ENCODE data around the gene NUDT6. TPM values are rescaled to one million over a fixed set of nuclear protein-coding genes. Genes with fewer than 3 reads are reported as not detected.

The NUDT6 gene
- 4.7 and 7.6 TPM in 2 replicates for total RNA-seq

GRCh38 chr4:122921971-122922876 is at the start of gene NUDT6:
NUDT6 (minus strand) TSS chr4:122922597; CDS start chr4:122922572, 25 bp downstream.

Other genes with a start within 250 kb of the NUDT6 start
- 3.9 and 6.2 TPM in 2 replicates for gene BBS12, start 189.9 kb downstream of the NUDT6 start, total RNA-seq
- gene FGF2, start 95.8 kb downstream of the NUDT6 start, total RNA-seq, result 11.8 and 21.4 TPM in 2 replicates

Measured in bladder microvascular endothelial cell (primary cell).